NCI-H1694 (cell line): ENCODE measurements around the gene BDKRB1.

Source experiments
- DNase-seq: peaks from one replicate; lab custom pipeline; 2025; lab: John Stamatoyannopoulos, UW

Gene BDKRB1

DNA sequence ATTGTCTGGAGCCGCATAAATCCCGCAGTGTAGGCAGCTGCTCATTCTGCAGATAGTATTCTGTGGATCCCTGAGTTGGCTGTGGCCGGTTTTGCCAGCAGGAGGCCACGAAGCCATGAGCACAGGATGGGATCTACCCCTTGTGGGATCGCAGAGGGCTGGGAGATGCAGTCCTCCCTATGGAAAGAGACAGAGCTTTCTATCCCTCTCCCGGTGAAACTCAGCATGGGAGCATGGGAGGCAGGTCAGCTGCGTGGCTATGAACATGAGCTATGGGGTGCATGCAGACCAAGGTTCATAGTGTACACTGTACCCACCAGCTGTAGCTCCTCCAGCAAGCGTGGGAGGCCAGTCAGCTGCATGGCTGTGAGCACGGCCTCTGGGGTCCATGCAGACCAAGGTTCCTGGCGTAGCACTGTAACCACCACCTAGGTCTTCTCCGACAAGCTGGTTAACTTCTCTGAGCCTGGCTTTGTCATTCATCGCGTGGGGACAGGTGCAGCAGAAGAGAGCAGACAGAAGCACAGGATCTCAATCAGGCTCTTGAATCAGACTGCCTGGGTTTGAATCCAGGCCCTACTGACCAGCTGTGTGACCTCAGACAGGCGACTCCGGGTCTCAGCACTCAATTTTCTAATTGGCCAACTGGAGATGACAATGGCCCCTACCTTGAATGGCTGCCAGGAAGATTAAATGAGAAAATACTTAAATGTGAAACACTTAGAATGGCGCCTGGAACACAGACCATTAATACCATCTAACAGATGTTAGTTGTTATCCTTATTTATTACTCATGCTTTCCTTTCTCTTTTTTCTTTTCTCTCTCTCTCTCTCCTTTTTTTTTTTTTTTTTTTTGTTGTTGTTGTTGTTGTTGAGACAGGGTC lies 6.0 kb downstream of the BDKRB1 start:
- DNase-seq = no peak

DNA sequence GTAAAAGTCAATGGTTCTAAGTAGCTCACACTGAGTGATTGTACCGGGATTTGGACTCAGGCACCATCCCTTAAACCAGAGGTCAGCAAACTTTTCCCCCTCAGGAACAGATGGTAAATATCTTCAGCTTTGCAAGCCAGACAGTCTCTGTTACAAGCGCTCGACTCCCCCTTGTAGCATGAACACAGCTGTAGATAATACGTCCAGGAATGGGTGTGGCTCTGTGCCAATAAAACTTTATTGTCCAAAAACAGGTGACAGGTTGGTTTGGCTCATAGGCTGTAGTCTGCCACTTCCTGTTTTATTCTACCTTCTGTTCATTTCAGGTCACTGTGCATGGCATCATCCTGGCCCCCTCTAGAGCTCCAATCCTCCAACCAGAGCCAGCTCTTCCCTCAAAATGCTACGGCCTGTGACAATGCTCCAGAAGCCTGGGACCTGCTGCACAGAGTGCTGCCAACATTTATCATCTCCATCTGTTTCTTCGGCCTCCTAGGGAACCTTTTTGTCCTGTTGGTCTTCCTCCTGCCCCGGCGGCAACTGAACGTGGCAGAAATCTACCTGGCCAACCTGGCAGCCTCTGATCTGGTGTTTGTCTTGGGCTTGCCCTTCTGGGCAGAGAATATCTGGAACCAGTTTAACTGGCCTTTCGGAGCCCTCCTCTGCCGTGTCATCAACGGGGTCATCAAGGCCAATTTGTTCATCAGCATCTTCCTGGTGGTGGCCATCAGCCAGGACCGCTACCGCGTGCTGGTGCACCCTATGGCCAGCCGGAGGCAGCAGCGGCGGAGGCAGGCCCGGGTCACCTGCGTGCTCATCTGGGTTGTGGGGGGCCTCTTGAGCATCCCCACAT lies 7.6 kb downstream of the BDKRB1 start:
- peak; percentile 47 for DNase-seq

DNA sequence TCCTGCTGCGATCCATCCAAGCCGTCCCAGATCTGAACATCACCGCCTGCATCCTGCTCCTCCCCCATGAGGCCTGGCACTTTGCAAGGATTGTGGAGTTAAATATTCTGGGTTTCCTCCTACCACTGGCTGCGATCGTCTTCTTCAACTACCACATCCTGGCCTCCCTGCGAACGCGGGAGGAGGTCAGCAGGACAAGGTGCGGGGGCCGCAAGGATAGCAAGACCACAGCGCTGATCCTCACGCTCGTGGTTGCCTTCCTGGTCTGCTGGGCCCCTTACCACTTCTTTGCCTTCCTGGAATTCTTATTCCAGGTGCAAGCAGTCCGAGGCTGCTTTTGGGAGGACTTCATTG lies 8.2 kb downstream of the BDKRB1 start:
- DNase-seq = no peak

DNA sequence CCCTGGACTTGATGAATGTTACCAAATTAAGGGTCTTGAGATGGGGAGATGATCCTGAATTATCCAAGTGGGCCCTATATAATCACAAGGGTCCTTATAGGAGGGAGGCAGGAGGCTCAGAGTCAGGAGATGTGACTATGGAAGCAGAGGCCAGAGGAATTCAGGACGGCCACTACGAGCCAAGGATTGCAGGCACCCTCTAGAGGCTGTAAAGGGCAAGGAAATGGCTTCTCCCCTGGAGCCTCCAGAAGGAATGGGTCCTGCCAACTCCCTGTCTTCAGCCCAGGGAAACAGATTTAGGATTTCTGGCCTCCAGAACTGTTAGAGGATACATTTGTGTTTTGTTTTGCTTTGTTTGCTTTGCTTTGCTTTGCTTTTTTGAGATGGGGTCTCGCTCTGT lies 8.8 kb downstream of the BDKRB1 start:
- peak; percentile 17 for DNase-seq

DNA sequence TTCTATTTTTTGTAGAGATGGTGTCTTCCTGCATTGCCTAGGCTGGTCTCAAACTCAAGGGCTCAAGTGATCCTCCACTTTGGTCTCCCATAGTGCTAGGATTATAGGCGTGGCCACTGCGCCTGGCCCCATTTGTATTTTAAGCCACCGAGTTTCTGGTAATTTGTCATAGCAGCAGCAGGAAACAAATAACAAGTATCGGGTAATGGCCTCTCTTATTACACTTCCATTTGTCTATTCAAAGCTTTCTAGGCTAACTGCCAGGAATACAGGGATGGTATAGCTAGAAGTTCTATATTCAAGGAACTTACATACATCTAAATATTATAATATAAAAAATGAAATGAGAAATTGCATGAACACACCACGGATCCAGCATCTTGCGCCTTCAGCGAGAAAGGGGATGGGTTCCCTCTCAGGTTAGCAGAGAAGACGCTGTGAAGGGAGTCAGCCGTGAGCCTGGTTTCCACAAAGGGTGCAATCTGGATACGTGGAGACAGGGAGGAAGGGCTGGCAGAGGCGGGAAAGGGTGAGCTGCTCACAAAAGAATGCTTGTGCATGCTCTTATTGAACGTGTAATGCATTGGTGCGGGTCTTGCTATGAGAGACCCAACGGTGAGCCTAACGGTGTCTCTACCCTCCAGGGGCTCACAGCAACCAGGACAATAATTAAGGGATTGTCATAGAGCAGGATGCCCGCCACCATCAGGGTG lies 9.5 kb downstream of the BDKRB1 start:
- DNase-seq = no peak

DNA sequence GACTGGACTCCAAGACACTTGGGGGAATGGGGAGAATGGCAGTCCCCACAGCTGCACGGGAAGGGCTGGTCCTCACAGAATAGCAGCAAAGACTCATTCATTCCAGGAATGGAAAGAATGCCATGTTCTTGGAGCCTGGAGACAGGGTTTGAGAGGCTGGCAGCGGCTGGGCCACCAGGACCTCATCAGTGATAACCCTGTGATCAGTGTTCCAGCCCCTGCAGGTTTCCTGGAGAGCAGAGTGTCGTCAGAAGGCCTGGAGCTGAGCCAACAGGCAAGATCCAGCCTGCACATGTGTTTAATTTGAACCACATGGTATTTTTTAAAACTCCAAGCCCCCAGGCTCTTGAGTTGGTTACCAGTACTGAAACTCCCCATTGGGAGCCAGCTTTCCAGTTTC lies 11.3 kb downstream of the BDKRB1 start:
- DNase-seq = peak; percentile 96

DNA sequence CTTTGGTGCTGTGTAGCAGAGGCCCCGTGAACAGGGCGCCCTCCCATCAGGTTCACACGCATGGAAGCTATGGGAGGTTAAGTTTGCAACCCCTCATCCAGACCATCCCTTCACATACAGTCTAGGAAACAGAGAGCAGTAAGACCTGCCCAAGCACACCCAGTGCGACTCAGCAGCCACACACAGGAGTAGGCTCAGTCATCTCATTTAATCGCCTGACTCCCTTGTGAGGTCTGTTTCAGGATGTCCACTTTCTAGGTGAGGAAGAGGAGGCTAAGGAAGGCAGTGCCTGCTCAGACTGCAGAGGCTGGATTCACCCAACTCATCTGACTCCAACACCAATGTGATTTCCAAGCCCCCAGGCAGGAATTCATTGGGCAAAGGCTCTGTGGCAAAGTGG lies 11.9 kb downstream of the BDKRB1 start:
- DNase-seq = no peak

DNA sequence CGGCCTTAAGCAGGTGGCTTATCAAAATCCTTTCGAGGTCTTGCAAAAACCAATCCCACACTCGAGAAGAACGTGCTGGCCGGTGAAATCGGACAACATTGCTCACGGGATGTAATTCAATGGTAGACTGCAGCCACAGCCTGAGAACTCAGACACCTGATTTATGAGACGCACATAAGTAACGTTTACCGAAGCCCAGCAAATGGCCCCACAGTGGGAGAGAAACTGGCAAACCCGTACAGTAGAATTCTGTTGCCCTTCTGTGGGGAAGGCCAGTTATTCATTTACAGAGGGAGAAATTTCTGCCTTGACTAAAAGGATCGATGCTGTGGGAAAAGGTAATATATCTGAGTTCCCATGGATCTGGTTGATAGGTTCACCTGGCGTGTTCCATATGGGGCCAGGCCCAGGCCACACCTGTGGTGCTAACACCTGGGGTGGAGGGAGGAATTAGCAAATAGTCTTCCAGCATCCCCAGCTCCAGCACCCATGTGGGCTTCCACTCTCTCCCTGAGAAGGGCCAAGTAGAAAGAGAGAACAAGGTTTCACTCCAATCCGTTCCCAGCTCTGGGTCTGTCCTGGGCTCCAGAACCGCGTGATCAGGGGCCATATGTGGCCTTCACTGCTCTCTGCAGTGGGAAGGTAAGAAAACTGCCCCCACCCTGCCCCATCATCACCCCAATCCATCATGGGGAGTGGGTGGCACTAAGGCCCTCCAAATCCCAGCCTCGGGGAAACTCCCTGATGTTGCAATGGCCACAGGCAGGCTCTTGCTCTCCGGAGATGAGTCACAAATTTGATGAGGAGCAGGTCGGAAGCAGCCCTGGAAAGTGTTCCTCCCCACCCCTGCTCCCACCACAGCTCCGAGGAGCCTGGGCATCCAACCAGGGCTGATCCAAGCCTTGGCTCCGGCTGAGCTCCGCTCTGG lies 12.7 kb downstream of the BDKRB1 start:
- no peak for DNase-seq

DNA sequence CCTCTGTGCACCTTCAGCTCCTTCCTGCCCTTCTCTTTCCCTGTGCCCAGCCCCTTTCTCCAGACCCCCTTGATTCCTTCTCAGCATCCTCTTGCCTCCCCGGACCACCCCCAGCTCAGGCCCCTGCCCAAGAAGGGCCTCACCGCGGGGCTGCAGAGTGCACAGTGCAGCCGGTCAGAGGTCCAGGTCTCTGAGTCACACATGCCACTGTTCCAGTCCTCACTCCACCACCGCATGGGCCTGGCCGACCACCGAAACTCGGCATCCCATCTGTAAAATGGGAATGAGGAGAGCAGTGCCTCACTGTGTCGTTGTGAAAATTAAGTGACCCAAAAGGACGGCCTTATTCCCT lies 13.3 kb downstream of the BDKRB1 start:
- no peak for DNase-seq

DNA sequence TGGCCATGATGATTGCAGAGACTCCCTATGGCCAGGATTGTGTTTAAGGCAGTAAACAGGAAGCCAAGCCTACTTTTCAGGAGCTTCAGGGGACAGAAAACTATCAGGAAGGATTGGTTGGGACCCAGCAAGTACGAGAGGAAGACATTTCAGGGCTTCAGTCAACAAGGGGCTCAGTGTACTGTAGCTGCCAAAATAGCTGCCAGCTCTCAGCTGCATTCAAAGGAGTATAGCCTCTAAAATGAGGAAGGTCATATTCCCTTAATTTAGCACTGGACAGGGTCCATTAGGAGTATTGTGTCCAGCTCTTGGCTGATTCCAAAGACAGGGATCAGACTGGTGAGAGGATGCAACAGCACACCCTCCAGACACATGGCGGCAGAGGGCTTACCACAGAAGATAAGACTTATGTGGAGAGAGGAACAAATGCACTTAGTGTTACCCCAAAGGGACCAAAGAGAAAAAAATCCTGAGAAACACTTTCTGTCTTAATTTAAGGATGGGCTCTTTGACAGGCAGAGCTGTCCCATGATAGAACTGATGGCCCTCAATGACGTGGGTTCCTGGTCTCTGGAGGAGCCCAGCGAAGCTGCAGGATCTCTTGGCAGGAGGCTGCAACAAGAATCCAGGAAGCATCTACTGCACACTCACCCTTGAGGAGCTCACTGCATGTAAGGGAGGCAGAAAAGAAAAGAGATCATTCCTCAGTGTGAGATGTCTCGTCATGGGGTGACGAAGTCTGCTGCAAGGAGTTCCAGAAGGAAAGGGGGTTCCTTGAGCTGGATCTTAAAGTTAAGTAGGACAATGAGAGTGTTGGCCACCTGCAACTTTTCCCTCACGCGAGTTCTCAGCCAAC lies 14.8 kb downstream of the BDKRB1 start:
- DNase-seq = no peak

DNA sequence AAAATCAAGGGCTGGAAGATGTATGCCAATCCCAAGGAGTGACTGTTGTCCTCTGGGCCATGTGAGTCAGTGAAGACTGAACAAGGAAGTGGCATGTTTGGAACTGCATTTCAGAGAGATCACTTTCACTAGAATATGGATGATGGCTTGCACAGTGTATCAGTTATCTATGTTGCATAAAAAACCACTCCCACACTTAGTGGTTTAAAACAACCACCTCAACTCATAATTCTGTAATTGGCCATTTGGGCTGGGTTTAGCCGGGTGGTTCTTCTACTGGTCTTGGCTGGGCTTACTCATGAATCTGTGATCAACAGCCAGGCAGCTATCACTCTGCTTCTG lies 15.4 kb downstream of the BDKRB1 start:
- no peak for DNase-seq

DNA sequence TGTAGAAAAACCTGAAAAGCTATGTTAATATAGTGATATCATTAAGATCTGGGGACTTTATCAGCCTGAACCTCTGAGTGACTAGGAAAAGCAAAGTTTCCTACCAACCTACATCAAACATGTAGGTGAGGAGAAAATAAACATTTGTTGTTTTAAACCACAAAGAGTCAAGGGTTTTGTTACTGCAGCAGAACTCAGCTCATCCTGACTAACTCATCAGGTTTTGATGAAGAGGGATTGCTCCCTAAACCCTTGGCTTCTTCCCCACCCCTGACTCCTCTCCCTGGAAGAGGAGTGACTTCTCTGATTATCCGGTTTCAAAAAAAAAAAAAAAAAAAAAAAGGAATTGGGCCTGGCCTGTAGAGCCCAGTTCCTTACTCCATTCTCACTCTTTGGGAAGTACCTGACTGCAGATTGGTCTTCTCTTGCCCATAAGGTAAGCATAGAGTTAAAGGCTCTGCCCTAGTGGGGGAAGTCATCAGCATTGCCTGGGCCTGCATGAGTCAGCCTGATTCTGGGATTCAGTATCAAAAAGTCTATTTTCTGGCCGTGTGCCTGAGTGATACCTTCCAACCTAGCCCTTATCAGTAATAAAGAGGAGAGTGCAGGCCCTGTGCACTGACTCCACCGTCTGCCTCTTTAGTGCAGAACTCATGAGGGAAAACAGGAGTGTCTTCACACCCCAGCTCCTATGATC lies 16.9 kb downstream of the BDKRB1 start:
- no peak for DNase-seq

DNA sequence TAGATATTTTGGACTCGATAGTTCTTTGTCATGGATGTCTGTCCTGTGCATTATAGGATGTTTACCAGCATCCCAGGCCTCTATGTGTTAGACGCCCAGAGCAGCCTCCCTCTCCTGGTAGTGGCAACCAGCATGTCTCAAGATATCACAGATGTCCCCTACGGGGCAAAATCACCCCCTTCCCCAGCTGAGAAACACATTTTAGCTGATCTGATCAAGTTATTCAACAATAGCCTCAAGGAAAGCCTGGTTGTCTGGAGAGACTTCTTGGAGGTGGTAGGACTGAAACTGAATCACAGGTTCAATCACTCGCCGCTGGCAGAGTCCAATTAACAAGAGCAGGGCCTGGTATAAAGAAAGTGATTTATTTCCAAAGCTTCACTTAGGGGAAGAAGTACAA lies 17.6 kb downstream of the BDKRB1 start:
- no peak for DNase-seq

DNA sequence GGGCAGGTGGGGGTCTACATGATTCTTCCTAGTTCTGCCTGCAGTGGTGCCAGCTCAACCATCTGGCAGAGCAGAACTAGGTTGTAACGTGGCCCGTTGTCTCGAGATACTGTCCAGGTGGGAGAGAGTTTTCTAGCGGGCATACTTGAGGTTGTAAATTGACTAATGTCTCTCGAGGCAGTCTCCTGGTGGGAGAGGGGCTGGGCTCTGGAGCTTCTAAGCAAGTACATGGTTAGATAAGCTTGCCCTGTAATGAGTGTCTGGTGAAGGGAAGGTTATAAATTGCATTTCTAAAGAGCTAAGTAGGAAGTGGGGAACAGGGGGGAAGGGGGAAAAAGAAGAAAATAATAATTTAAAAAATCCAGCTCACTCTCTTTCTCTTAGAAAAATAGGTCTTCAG lies 18.1 kb downstream of the BDKRB1 start:
- no peak for DNase-seq

DNA sequence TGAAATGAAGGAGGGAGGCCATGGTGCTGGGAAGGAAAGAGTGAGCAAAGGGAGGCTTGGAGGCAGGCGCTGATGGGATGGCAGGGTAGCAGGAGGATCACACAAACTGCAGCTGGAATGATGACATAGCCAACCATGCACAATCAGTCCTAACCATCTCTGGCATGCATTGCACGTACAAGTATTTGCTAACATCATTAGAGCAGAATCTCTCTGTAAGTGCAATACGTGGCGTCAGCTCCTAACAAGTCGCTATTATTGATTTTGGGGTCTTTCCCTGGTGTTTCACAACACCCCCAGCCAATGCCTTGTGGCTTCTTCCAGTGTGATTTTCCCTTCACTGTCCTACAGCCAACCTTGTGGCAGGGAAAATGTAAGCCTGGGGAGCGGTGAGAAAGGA lies 18.5 kb downstream of the BDKRB1 start:
- no peak for DNase-seq

DNA sequence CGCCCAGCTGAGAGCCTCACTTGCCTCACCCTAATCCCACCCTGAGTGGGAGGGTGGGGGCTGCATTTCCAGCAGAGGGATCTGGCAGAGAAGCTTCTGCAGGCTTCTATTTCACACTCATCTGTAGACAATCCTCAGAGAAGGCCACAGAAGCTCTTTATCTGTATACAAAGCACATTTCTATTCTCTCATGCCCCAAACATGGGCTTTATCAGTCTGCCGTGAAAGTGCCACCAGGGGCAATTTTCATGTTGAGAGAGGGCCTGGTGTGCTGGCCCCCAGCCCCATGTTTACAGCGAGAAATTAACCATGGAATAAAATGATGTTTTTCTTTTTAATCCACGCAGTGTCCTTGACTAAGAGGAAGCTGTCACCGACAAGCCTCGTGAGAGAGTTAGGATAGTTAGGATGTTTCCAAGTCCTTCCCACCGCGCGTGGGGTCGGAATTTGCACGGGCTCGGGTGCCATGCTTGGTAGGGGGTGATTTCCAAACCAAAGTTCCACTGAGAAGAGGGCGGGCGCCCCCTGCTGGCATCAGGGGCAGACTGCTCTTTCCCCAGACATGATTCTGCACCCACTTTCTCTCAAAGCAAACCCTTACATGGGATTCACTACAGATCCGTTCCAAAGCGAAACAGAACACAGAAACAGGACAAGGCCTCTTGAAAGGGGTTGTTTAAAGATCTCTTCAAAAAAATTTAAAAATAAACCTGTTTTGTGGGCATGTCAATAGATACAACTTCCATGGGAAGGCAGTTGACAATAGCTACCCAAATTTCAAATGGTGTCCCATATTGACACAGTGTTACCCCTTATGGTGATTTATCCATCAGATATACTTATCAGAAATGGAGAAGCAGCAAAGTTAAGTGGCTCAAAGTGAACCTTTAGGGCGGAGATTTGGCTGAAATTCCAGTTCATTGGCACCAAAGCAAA lies 19.4 kb downstream of the BDKRB1 start:
- peak; percentile 87 for DNase-seq

DNA sequence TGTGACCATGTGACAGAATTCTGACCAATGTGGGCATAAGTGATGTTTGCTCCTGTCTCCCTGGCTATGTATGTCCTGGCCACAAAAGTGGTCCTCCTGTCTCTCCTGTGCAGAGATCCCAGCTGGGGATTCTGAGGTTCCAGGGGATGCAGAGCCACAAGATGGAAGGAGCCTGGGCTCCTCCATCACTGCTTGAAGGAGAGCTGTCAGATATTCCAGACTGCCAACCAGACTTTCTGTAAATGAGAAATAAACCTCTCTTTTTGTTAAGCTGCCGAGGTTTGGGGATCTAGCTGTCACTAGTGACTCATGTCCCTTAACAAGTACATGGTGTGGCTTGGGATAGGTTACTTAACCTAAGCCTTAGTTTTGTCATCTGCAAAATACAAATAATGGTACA lies 21.9 kb downstream of the BDKRB1 start:
- no peak for DNase-seq

DNA sequence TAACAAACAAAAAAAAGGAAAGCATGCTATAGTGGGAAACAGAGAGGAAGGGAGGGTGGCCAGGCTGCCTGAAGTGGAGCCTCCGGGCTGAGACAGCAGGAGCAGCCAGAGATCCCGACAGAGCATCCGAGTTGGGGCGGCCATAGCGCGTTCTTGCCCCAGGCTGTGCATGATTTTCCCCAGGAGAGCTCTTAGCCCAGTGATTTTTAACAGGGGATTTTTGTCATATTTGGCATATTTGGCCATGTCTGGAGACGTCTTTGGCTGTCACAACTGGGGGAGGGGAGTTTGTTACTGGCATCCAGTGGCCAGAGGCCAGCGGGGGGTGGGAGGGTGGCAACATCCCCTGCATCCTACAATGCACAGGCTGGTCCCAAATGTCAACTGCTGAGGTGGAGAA lies 23.6 kb downstream of the BDKRB1 start:
- DNase-seq = no peak

DNA sequence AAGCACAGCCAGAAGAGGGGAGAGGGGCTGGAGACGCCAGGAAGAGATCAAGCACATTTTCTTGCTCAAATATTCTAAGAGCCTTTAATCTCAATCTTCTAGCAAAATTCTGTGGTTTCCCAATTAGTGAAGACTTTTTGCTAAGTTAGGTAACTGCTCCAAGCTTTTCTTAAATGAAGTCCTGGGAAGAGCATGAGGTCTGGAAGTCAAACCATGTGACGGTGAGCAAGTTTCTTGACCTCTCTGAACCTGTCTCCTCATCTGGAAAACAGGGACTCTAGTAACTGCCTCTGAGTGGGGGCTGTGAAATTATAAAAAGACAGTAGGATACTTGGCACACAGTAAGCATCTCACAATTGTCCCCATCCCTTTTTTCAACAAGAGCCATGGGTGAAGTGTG lies 24.1 kb downstream of the BDKRB1 start:
- DNase-seq = no peak
